K562 (cell line): ENCODE data around the gene PRDX6. TPM values are rescaled to one million over a fixed set of nuclear protein-coding genes. Genes with fewer than 3 reads are reported as not detected.

Experiments
- ATAC-seq: fragments of 200-7000 bp; cut with Tn5 transposase; 3 replicates; pipeline ENCODE4 v1.9.1; 2020; ENCODE audit warnings: moderate library complexity
- BruUV-seq: library from RNA; stranded (reverse); fragments of 400-500 nt; replicated peaks from 2 replicates; lab custom pipeline; 2021; lab: Mats Ljungman, UMichigan
- CTCF ChIA-PET: fragments of 300-600 bp; formaldehyde crosslinking; extraction: SDS; loops from one replicate; lab custom pipeline; 2021; ENCODE audit warnings: low intra/inter-chr PET ratio; lab: Yijun Ruan, JAX
- POLR2A ChIA-PET: fragments of 300-600, 350-650 bp; sonication (Branson Sonifier 250); formaldehyde crosslinking; extraction: SDS; loops from one replicate; lab custom pipeline; 2021; ENCODE audit warnings: antibody characterized with exemption, inconsistent platforms; lab: Yijun Ruan, JAX
- DNase-seq, 4 experiments: peaks; one replicate each; pipeline versions ENCODE4 v3.0.0 to v3.0.0-alpha.2; 2011 to 2018; ENCODE audit warnings: low spot score in 3 of 4, mixed read lengths in 3 of 4; ENCODE audit errors: extremely low read depth in 1 of 4
- FAIRE-seq: peaks from 2 replicates; lab custom pipeline; 2011; peaks lifted over from hg19 to GRCh38; lab: Jason Lieb, UNC
- H2AFZ ChIP-seq: 2 replicates; pipeline ENCODE4 v1.6.0; 2011; ENCODE audit warnings: low read depth, low read length, control low read depth, inconsistent platforms
- H3K27ac ChIP-seq: fragments of 200-600 bp; 3 replicates; pipeline ENCODE4 v1.8.0; 2011; ENCODE audit warnings: low read depth, mild to moderate bottlenecking, control low read depth, inconsistent platforms, low read length, moderate library complexity, mixed read lengths; ENCODE audit errors: extremely low read depth
- H3K27me3 ChIP-seq, 2 experiments: fragments of 300-600 bp in 1 of 2; 2 replicates in 1 of 2; 3 replicates in 1 of 2; pipeline versions ENCODE4 v1.6.0 to v1.8.0; 2011; ENCODE audit warnings: inconsistent platforms in 2 of 2, low read length in 2 of 2, mild to moderate bottlenecking in 1 of 2, mixed read lengths in 1 of 2, moderate library complexity in 1 of 2; ENCODE audit not compliant: control insufficient read depth in 2 of 2, insufficient read depth in 2 of 2
- H3K36me3 ChIP-seq: fragments of 300-600 bp; 3 replicates; pipeline ENCODE4 v1.8.0; 2011; ENCODE audit warnings: mild to moderate bottlenecking, low read length, inconsistent platforms; ENCODE audit not compliant: control insufficient read depth, insufficient read depth
- H3K4me1 ChIP-seq, 2 experiments: fragments of 200-600 bp in 1 of 2; replicated peaks in 1 of 2; 2 replicates in 1 of 2; 3 replicates in 1 of 2; pipeline versions ENCODE4 v1.5.1 to v1.8.0; 2011; ENCODE audit warnings: inconsistent platforms in 2 of 2, low read length in 2 of 2, mild to moderate bottlenecking in 1 of 2, mixed read lengths in 1 of 2, moderate library complexity in 1 of 2; ENCODE audit not compliant: control insufficient read depth in 2 of 2, insufficient read depth in 2 of 2
- H3K4me2 ChIP-seq: 2 replicates; pipeline ENCODE4 v1.6.1; 2011; ENCODE audit warnings: low read length, control low read depth, inconsistent platforms, mixed read lengths; ENCODE audit not compliant: insufficient read depth
- H3K4me3 ChIP-seq: fragments of 200-600 bp; sonication (generic), shearing (Covaris generic); 2 replicates; pipeline ENCODE4 v1.5.1; 2016; ENCODE audit warnings: control low read depth, inconsistent platforms
- H3K79me2 ChIP-seq: fragments of 200-600 bp; 3 replicates; pipeline ENCODE4 v1.8.0; 2011; ENCODE audit warnings: low read length, inconsistent platforms; ENCODE audit not compliant: control insufficient read depth, insufficient read depth
- H3K9ac ChIP-seq, 2 experiments: 2 replicates each; pipeline versions ENCODE4 v1.6.0 to v1.6.1; 2011; ENCODE audit warnings: low read depth in 2 of 2, low read length in 2 of 2, control low read depth in 1 of 2, inconsistent platforms in 1 of 2, mild to moderate bottlenecking in 1 of 2, mixed read lengths in 1 of 2; ENCODE audit not compliant: insufficient read depth in 1 of 2
- H3K9me1 ChIP-seq: one replicate; pipeline ENCODE4 v1.6.0; 2011; ENCODE audit warnings: inconsistent platforms, mild to moderate bottlenecking, low read length, moderate library complexity; ENCODE audit not compliant: control insufficient read depth, insufficient read depth
- H3K9me3 ChIP-seq: replicated peaks from 2 replicates; pipeline ENCODE4 v1.5.1; 2011; ENCODE audit warnings: low read depth, low read length, inconsistent platforms; ENCODE audit not compliant: control insufficient read depth, insufficient read depth
- H4K20me1 ChIP-seq: replicated peaks from 2 replicates; pipeline ENCODE4 v1.6.1; 2011; ENCODE audit warnings: low read length, inconsistent platforms, mixed read lengths; ENCODE audit not compliant: control insufficient read depth, insufficient read depth
- CGGBP1 ChIP-seq: fragments of 250-450 bp; sonication (Bioruptor Pico); IDR thresholded peaks from 2 replicates; pipeline ENCODE4 v1.9.0; 2021; ENCODE audit warnings: mild to moderate bottlenecking
- FOXK2 ChIP-seq, 2 experiments: fragments of 450-650 bp; IDR thresholded peaks in 1 of 2; conservative IDR thresholded peaks in 1 of 2; 2 replicates each; pipeline ENCODE4 v1.6.1; 2016; ENCODE audit warnings: low read depth in 2 of 2, mild to moderate bottlenecking in 1 of 2
- GABPB1 ChIP-seq: sonication (generic); formaldehyde crosslinking; IDR thresholded peaks from 2 replicates; pipeline ENCODE4 v1.8.0; 2022; ENCODE audit warnings: mild to moderate bottlenecking, missing genetic modification reagents
- GABPB2 ChIP-seq: fragments of 250-450 bp; sonication (Bioruptor Pico); conservative IDR thresholded peaks from 2 replicates; pipeline ENCODE4 v1.5.1; 2021; ENCODE audit warnings: mild to moderate bottlenecking
- MCM7 ChIP-seq, 2 experiments: fragments of 450-650 bp; IDR thresholded peaks; 2 replicates each; pipeline ENCODE4 v1.6.1; 2016 to 2018
- NFIX ChIP-seq: fragments of 250-450 bp; sonication (Bioruptor Pico); IDR thresholded peaks from 2 replicates; pipeline ENCODE4 v1.4.0; 2020; ENCODE audit warnings: low read depth, mild to moderate bottlenecking, moderate library complexity
- TSHZ1 ChIP-seq: fragments of 250-450 bp; sonication (Bioruptor Pico); IDR thresholded peaks from 2 replicates; pipeline ENCODE4 v1.4.0; 2020; ENCODE audit warnings: mild to moderate bottlenecking, moderate library complexity
- XRCC5 ChIP-seq: fragments of 200-400 bp; formaldehyde crosslinking; IDR thresholded peaks from 2 replicates; pipeline ENCODE4 v1.6.1; 2017; ENCODE audit warnings: low read depth, mild to moderate bottlenecking, low read length
- ZEB2 ChIP-seq: fragments of 450-650 bp; IDR thresholded peaks from 2 replicates; pipeline ENCODE4 v1.6.1; 2016
- ZNF778 ChIP-seq: fragments of 450-650 bp; formaldehyde crosslinking; IDR thresholded peaks from 2 replicates; pipeline ENCODE4 v1.4.0; 2020; ENCODE audit warnings: mild to moderate bottlenecking, moderate library complexity
- in situ Hi-C: fragments of 300-500 bp; cut with MboI; formaldehyde crosslinking; loops from 4 replicates; pipeline ENCODE4 v1.15.0; 2018; ENCODE audit warnings: inconsistent platforms, mixed read lengths
- intact Hi-C: fragments of 100-400 bp; cut with micrococcal nuclease; formaldehyde crosslinking; loops from 2 replicates; pipeline ENCODE4 v1.14.2; 2022
- polyA plus RNA-seq, 8 experiments: library from polyadenylated mRNA; depleted of rRNA in 4 of 8; stranded (reverse) in 5 of 8; unstranded in 3 of 8; fragments of >200 nt; fragmentation: Nextera tagmentation in 2 of 8; fragmentation: Illumina TruSeq in 1 of 8; extraction: Ambion mirVana in 2 of 8; extraction: Trizol in 1 of 8; gene quantifications; 2 replicates each; pipeline versions ENCODE4 v1.2.1 to v1.2.3, GENCODE V29; 2011 to 2014; ENCODE audit warnings: inconsistent platforms in 1 of 8, missing spikeins in 1 of 8
- total RNA-seq, 7 experiments: library from RNA; depleted of rRNA in 6 of 7; stranded (reverse); fragments of >200 nt in 6 of 7; fragmentation: Illumina TruSeq in 2 of 7; extraction: Trizol in 2 of 7; gene quantifications; 2 replicates each; pipeline versions ENCODE4 v1.2.1 to v1.2.3, GENCODE V29; 2011 to 2021; ENCODE audit warnings: low replicate concordance in 1 of 7
- TF ChIP-seq, protein P1 (sequence below): fragments of 250-450 bp; sonication (Bioruptor Pico); IDR thresholded peaks from 2 replicates; pipeline ENCODE4 v1.4.0; 2020

PRDX6 gene
- total and polyA plus RNA-seq, 9 of the 15 experiments (the other 6 are each of a cell fraction or from before 2014, with no cell fraction given): 277 to 1,082 (median 610) TPM

DNA sequence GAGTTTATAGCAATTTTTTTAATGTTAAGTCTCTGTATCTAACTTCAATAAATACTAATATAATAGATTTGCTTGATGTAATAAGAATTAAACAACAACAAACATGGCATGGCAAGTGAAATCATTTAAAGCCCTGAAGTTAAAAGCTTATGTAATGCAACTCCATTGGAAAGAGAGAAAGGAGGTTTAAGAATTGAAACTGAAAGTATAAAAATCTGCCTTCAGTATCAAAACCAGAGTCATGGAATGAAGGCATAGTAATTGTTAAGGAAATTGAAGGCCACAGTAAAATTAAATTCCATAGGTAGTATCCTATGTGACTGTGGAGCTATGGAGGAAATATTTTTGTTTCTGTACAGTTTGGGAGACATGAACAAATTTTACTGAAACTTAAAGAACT lies 55.1 kb downstream of the PRDX6 start:
- H3K9ac ChIP-seq: no peak overlapping the region
- H3K9me1 ChIP-seq: no peaks in the 10 kb centered on the region
- H3K36me3 ChIP-seq: no peaks in the 10 kb centered on the region
- CTCF ChIA-PET: no interaction called here
- DNase-seq: no peak
- ATAC-seq: no peak
- no peaks in the 10 kb centered on the region for H3K9me3 ChIP-seq
- H4K20me1 ChIP-seq: no peaks in the 10 kb centered on the region
- POLR2A ChIA-PET: interaction anchor here (1.1 kb wide), 1 partner anchor 9 kb away, joined by 3 read pairs; no protein-coding TSS in a partner anchor
- no peak overlapping the region for H2AFZ ChIP-seq
- in situ Hi-C loops: no loop called here
- no TSS peak for BruUV-seq
- H3K4me1 ChIP-seq: 0 out of 5 replicates have a peak, but pooled peaks cover 0 to 4% of the 10 kb centered on the region in 2 experiments
- no peak overlapping the region for H3K4me2 ChIP-seq
- H3K27ac ChIP-seq: no peak overlapping the region
- FAIRE-seq: no peak
- no peaks in the 10 kb centered on the region for H3K27me3 ChIP-seq
- no peaks in the 10 kb centered on the region for H3K79me2 ChIP-seq
- intact Hi-C loops: no loop called here
- no peak overlapping the region for H3K4me3 ChIP-seq
- no peak for TF ChIP-seq GABPB1 (CRISPR knock-in tag)
- no peak for TF ChIP-seq ZNF778 (CRISPR knock-in tag)
- no peak for TF ChIP-seq GABPB2 (CRISPR knock-in tag)
- TF ChIP-seq, protein P1, sequence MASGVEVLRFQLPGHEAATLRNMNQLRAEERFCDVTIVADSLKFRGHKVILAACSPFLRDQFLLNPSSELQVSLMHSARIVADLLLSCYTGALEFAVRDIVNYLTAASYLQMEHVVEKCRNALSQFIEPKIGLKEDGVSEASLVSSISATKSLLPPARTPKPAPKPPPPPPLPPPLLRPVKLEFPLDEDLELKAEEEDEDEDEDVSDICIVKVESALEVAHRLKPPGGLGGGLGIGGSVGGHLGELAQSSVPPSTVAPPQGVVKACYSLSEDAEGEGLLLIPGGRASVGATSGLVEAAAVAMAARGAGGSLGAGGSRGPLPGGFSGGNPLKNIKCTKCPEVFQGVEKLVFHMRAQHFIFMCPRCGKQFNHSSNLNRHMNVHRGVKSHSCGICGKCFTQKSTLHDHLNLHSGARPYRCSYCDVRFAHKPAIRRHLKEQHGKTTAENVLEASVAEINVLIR (CRISPR knock-in tag): no peak
- no peak for TF ChIP-seq ZEB2

GRCh38 chr1:173536223-173536622 lies 59.1 kb downstream of the PRDX6 start:
- POLR2A ChIA-PET: interaction anchor here (1.2 kb wide), 1 partner anchor 13 kb away, joined by 3 read pairs; no protein-coding TSS in a partner anchor
- in situ Hi-C loops: no loop called here
- Histone ChIP-seq H3K4me2 (no peak overlapping the region), H3K9me1 (no peaks in the 10 kb centered on the region), H3K9me3 (no peaks in the 10 kb centered on the region), H3K27me3 (no peaks in the 10 kb centered on the region), H3K36me3 (no peaks in the 10 kb centered on the region), H3K4me1 (no peaks in the 10 kb centered on the region), H3K4me3 (no peak overlapping the region), H3K79me2 (no peaks in the 10 kb centered on the region)
- FAIRE-seq: no peak
- TF ChIP-seq TSHZ1 (CRISPR knock-in tag) (no peak), NFIX (CRISPR knock-in tag) (no peak), CGGBP1 (CRISPR knock-in tag) (no peak), XRCC5 (no peak), FOXK2 (conservative IDR thresholded peaks at IDR 0.05 in 1 of 2, IDR thresholded peaks at IDR 0.05 in 1 of 2; ENCODE audit: low read depth in 2 of 2) (no peak), MCM7 (IDR thresholded peaks at IDR 0.05) (no peak)
- TF ChIP-seq, all 486 proteins: peak for 0
- Histone ChIP-seq H3K9ac (no peak overlapping the region), H2AFZ (no peak overlapping the region), H4K20me1 (no peaks in the 10 kb centered on the region), H3K27ac (no peak overlapping the region)
- DNase-seq: no peak
- no TSS peak for BruUV-seq
- no peak for ATAC-seq
- intact Hi-C loops: no loop called here
- CTCF ChIA-PET: interaction anchor here (0.7 kb wide), 1 partner anchor 309 kb away, joined by 3 read pairs; no protein-coding TSS in a partner anchor
